Muscle layer of duodenum (tissue), 2 donors: ENCODE results near the gene SLC9A8.
"Not testable (repeated sequence)": the region's sequence is repeated elsewhere in the genome, so short reads cannot be mapped to it uniquely, and the experiment has no call there.

Experiments
- H3K27ac ChIP-seq: one replicate; pipeline ENCODE4 v1.7.0; 2013; ENCODE audit warnings: mild to moderate bottlenecking, low read length
- H3K27me3 ChIP-seq: one replicate; pipeline ENCODE4 v1.7.0; 2013; ENCODE audit warnings: low read depth, mild to moderate bottlenecking, control low read depth, low read length
- H3K36me3 ChIP-seq, 2 donors: one replicate each; pipeline ENCODE4 v1.7.0; 2013; ENCODE audit warnings: low read length in 2 of 2, control low read depth in 1 of 2, mild to moderate bottlenecking in 1 of 2; ENCODE audit not compliant: insufficient read depth in 2 of 2, control insufficient read depth in 1 of 2
- H3K4me1 ChIP-seq, 2 donors: one replicate each; pipeline ENCODE4 v1.7.0; 2013; ENCODE audit warnings: low read length in 2 of 2, mild to moderate bottlenecking in 2 of 2, control low read depth in 1 of 2, moderate library complexity in 1 of 2; ENCODE audit not compliant: insufficient read depth in 2 of 2, control insufficient read depth in 1 of 2
- H3K4me3 ChIP-seq, 2 donors: one replicate each; pipeline ENCODE4 v1.7.0; 2013; ENCODE audit warnings: low read length in 2 of 2, low read depth in 1 of 2, mild to moderate bottlenecking in 1 of 2
- H3K9me3 ChIP-seq, 2 donors: one replicate each; pipeline ENCODE4 v1.7.0; 2013; ENCODE audit warnings: low read length in 2 of 2, control low read depth in 1 of 2, mild to moderate bottlenecking in 1 of 2; ENCODE audit not compliant: control insufficient read depth in 1 of 2
- donor health status: healthy.

The SLC9A8 gene, protein sequence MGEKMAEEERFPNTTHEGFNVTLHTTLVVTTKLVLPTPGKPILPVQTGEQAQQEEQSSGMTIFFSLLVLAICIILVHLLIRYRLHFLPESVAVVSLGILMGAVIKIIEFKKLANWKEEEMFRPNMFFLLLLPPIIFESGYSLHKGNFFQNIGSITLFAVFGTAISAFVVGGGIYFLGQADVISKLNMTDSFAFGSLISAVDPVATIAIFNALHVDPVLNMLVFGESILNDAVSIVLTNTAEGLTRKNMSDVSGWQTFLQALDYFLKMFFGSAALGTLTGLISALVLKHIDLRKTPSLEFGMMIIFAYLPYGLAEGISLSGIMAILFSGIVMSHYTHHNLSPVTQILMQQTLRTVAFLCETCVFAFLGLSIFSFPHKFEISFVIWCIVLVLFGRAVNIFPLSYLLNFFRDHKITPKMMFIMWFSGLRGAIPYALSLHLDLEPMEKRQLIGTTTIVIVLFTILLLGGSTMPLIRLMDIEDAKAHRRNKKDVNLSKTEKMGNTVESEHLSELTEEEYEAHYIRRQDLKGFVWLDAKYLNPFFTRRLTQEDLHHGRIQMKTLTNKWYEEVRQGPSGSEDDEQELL

DNA sequence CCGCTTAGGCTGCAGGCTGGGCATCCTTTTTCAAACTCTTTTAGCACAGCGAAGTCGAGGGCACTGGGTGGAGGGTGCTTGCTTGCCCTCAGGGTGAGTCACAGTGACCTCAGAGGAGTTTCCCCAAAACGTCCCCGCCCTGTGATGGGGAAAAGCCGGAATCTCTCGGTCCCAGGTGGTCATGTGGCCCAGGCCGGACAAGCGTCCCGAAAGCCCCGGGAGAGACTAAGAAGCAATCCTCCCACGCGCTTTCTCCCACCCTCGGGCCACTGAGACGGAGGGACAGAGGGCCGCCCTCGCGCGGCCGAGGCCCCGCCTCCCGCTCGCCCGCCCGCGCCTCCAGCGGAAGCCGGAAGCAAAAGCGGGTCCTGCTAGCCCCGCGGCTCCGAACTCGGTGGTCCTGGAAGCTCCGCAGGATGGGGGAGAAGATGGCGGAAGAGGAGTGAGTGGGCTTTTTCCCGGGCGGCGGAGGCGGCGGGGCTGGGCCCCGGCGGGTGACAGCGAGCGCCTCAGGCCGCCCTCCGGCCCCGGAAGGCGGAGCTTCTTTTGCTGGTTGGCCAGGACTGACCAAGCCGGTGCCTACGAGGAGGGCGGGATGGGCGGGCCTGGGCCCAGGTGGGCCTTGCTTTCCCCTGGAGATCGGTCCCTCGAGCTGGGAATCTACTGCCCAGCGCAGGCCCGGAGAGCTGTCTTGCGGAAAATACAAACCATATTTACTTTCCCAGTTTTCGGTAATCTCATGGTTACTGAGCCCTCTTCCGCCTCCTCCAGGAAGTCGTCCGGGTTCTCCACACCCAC is at the start of gene SLC9A8:
Gene SLC9A8, plus strand, starts transcription at position 322 of the 798 bp plus-strand sequence. Its CDS starts 95 bp downstream, at position 417.
- H3K36me3 ChIP-seq, result peaks cover 0 to 5% of the 10 kb centered on the region in 2 donors
- peaks cover 6 to 15% of the 10 kb centered on the region in 2 donors for H3K4me1 ChIP-seq
- H3K27ac ChIP-seq, result peak within 1 kb of the TSS; percentile 96
- H3K9me3 ChIP-seq, result no peaks in the 10 kb centered on the region
- H3K27me3 ChIP-seq, result no peaks in the 10 kb centered on the region
- H3K4me3 ChIP-seq, result peak within 1 kb of the TSS; percentile 82

DNA sequence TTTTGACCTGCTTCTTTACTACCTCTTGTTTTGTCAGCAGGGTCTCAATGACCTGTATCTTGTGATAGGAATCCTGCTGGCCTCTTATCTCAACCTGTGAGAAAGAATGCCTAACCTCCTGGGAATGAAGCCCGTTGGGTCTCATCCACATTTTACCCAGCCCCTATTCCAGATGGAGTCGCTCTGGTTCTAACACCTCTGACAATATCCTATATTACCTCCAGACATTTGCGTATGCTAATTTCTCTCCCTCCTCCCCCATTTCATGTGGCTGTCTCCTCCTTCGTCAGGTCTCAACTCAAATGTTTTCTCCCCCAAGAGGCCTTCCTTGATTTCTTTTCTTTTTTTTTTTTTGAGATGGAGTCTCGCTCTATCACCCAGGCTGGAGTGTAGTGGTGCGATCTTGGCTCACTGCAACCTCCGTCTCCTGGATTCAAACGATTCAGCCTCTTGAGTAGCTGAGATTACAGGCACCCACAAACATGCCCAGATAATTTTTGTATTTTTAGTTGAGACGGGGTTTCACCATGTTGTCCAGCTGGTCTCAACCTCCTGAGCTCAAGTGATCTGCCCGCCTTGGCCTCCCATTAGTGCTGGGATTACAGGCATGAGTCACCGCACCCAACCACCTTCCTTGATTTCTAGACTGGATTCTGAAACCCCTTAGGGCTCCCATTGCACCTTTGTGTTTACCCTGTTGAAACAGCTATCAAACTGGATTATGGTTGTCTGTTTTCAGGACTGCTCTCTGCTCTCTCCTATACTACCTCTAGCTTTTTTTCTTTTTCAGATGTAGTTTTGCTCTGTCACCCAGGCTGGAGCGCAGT is 49.5 kb upstream of the SLC9A8 start:
- Histone ChIP-seq H3K36me3 (no peaks in the 10 kb centered on the region), H3K27ac (no peak overlapping the region), H3K27me3 (no peaks in the 10 kb centered on the region), H3K4me1 (peaks cover 3 to 17% of the 10 kb centered on the region in 2 donors), H3K4me3 (no peak overlapping the region), H3K9me3 (no peaks in the 10 kb centered on the region)

DNA sequence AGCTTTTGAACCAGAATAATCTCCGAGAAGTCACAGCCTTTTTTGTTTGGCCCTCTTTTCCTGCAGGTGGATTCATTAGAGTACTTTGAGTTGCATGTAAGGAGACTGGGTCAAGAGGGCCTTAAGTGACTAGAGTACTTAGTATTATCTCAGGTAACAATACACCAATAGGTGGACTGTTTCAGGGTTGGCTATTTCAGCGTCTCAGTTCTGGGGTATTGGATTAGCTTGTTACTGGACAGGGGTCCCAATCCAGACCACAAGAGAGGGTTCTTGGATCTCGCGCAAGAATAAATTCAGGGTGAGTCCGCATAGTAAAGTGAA is 47.3 kb upstream of the SLC9A8 start:
- Histone ChIP-seq H3K4me3 (no peak overlapping the region), H3K9me3 (no peaks in the 10 kb centered on the region), H3K4me1 (peaks cover 11 to 20% of the 10 kb centered on the region in 2 donors), H3K27ac (peak overlapping the region; percentile 14), H3K36me3 (no peaks in the 10 kb centered on the region), H3K27me3 (no peaks in the 10 kb centered on the region)

DNA sequence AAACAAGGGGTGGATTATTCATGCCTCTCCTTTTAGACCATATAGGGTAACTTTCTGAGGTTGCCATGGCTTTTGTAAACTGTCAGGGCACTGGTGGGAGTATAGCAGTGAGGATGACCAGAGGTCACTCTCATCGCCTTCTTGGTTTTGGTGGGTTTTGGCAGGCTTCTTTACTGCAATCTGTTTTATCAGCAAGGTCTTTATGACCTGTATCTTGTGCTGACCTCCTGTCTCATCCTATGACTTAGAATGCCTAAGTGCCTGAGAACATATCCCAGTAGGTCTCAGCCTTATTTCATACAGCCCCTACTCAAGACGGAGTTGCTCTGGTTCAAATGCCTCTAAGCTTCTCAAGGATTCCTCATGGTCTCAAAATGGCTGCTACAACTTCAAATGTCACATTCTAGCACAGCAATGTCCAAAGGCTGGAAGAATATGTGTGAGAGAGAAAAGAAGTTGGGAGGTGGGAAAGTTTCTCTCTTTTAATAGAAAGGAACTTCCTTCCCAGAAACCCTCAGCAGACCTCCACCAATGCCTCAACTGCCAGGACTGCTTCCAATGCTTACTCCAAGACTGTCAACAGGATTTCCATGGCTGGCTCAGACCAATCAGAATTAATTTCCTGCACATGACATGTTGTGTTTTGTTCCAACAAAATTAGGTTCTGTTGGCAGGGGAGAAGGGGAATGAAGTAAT is 46.6 kb upstream of the SLC9A8 start:
- Histone ChIP-seq H3K4me3 (no peak overlapping the region), H3K9me3 (no peaks in the 10 kb centered on the region), H3K4me1 (peaks cover 11 to 20% of the 10 kb centered on the region in 2 donors), H3K36me3 (no peaks in the 10 kb centered on the region), H3K27me3 (no peaks in the 10 kb centered on the region), H3K27ac (no peak overlapping the region)

DNA sequence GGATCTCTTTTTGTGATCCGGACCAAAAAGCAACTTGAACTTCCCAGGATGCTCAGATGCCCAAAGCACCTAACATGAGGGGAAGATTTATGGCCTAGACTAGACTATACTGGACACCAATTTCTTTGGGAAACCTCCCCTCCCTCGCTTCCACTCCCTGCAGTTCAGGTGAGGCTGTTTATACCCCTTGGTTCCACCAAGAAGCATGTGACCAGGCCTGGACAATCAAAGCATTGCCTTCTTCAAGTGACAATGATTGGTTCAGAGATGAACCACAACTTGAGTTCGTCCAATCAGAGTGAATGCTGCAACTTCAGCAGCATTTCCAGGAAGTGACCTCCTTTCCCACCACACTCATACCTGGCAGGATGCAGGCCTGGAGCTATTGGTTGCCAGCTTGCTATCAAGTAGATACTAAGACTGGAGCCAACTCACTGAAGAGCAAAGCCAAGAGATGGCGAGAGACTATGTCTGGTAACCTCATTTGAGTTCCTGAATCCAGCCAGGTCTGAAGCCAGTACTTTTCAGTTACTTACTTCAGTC is 45.6 kb upstream of the SLC9A8 start:
- no peak overlapping the region for H3K4me3 ChIP-seq
- H3K27ac ChIP-seq, result no peak overlapping the region
- H3K4me1 ChIP-seq, result peaks cover 11 to 20% of the 10 kb centered on the region in 2 donors
- no peaks in the 10 kb centered on the region for H3K9me3 ChIP-seq
- H3K27me3 ChIP-seq, result no peaks in the 10 kb centered on the region
- H3K36me3 ChIP-seq, result no peaks in the 10 kb centered on the region

DNA sequence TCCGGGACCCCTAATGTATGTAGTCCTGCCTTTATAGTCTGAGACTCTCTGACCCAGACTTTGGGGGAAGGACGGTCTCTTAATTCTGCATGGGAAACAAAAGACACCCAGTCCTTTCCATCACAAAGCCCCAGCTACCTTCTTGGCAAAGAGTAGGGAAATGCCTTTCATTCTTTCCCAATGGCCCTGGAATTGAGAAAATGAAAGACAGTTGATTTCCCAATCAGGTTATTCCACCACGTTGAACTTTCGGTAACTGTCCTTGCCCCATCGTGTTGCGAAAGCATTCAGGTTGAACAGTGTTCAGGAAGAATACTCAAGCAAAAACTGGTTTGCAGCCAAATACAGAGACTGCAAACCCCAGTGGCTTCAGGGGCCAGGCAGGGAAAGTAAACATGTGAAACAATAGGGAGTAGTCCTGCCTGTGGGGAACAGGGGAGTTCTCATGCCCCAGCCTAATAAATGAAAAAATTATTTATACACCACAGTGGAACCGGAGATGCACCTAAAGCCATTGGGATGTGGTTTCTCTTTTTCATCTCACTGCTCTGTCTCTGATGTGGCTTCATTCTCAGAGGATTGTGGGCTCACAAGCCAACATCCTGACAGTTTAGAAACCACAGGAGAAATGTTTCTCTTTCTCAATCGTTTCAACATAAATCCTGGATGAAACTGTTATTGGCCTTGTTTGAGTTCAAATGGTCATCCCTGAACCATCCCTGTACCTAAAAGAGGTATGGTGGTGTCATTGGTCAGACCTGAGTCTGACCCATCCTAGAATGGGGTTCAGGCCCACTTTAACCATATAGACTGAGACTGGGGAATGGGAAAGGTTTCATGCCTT is 44.2 kb upstream of the SLC9A8 start:
- Histone ChIP-seq H3K4me3 (peak overlapping the region in 1 of 2 donors; percentile 25), H3K36me3 (no peaks in the 10 kb centered on the region), H3K27ac (peak overlapping the region; percentile 10), H3K4me1 (peaks cover 11 to 20% of the 10 kb centered on the region in 2 donors), H3K9me3 (no peaks in the 10 kb centered on the region), H3K27me3 (no peaks in the 10 kb centered on the region)

DNA sequence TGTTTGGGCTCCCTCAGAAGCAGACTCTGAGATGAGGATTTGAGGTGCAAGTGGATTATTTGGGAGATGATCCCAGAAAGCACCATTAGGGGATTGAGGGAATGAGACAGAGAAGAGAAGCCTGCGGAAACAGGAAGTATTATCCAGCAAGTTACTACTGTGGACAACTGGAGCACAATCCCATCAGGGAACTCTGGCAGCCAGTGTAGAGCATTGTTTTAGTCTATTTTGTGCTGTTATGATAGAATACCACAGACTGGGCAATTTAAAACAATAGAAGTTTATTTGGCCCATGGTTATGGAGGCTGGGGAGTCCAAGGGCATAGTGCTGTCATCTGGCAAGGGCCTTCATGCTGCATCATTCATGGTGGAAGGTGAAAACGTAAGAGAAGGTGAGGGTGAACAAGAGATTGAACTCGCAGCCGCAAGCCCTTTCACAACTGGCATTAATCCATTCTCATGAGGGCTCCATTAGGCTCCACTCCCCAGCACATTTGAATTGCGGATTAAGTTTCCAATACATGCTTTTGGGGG is 43.5 kb upstream of the SLC9A8 start:
- H3K4me3 ChIP-seq, result peak overlapping the region in 1 of 2 donors; percentile 25
- H3K4me1 ChIP-seq, result peaks cover 11 to 20% of the 10 kb centered on the region in 2 donors
- no peaks in the 10 kb centered on the region for H3K36me3 ChIP-seq
- no peaks in the 10 kb centered on the region for H3K27me3 ChIP-seq
- H3K27ac ChIP-seq, result peak overlapping the region; percentile 10
- no peaks in the 10 kb centered on the region for H3K9me3 ChIP-seq

DNA sequence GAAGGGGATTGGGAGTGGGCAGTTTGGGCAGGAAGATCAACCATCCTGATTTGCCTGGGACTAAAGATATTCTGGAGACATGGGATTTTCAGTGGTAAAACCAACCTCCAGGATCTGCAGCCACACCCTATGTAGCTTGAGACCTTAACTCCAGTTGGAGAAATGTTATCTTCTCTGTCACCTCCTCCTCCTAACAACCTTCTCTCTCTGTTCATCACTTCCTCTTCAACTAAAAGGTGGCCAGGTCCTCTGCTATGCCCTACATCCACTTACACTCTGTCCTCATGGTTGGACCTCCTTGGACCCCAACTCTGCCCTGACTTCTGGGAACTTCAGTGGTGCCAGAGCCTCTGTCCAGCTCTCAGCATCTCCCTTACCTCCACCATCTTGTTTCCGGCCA is 42.0 kb upstream of the SLC9A8 start:
- no peaks in the 10 kb centered on the region for H3K9me3 ChIP-seq
- H3K27ac ChIP-seq, result no peak overlapping the region
- no peaks in the 10 kb centered on the region for H3K36me3 ChIP-seq
- no peak overlapping the region for H3K4me3 ChIP-seq
- no peaks in the 10 kb centered on the region for H3K27me3 ChIP-seq
- H3K4me1 ChIP-seq, result peaks cover 11 to 14% of the 10 kb centered on the region in 2 donors

DNA sequence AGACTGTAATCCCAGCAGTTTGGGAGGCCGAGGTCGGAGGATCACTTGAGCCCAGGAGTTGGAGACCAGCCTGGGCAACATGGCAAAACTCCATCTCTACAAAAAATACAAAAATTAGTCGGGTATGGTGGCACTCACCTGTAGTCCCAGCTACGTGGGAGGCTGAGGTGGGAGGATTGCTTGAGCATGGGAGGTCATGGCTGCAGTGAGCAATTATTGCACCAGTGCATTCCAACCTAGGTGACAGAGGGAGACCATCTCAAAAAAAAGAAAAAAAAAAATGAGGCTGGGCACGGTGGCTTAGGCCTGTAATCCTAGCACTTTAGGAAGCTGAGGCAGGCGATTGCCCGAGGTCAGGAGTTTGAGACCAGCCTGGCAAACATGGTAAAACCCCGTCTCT is 38.4 kb upstream of the SLC9A8 start:
- H3K27ac ChIP-seq, H3K4me1 ChIP-seq, H3K9me3 ChIP-seq, H3K36me3 ChIP-seq, H3K4me3 ChIP-seq, H3K27me3 ChIP-seq: not testable (repeated sequence)
